ENCODE results near the gene GCNT1. TPM values are rescaled to one million over a fixed set of nuclear protein-coding genes. Genes with fewer than 3 reads are reported as not detected.

The GCNT1 gene
- total RNA-seq, 2 donors from 2014 or later, result 3.1 to 3.8 TPM

DNA sequence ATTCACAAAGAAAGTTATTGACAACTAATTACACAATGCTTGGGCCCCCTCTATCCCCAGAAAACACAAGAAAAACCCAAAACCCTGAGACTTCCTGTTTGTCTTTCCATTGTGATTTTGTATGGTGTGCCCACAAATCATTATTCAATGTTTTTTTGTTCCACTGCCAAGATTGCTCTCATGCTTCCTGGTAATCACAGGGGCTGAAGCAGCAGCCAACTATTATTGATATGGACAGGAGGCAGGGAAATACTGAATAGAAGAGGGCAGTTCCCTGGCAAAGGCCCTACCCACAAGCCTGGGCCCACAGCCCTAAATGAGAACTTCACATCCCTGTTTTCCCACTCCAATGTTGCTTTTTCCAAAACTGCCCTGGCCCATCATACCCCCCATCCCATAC, 43.3 kb upstream of the GCNT1 start:
- H3K27ac ChIP-seq, result peak overlapping the region; percentile 34 to 82
- no peaks in the 10 kb centered on the region for H3K27me3 ChIP-seq (replicated peaks; ENCODE audit: insufficient read depth)
- peaks cover 7% of the 10 kb centered on the region for H3K4me1 ChIP-seq (replicated peaks)
- intact Hi-C loops (cut with DNase I), result no loop called here
- peak; percentile 35 for DNase-seq (ENCODE audit: low spot score)
- no peaks in the 10 kb centered on the region for H3K9me3 ChIP-seq
- no peak overlapping the region for H3K4me3 ChIP-seq
- H3K36me3 ChIP-seq, result no peaks in the 10 kb centered on the region
- peak; percentile 32 for TF ChIP-seq POLR2AphosphoS5 (IDR thresholded peaks at IDR 0.05)
- TF ChIP-seq, protein P1, sequence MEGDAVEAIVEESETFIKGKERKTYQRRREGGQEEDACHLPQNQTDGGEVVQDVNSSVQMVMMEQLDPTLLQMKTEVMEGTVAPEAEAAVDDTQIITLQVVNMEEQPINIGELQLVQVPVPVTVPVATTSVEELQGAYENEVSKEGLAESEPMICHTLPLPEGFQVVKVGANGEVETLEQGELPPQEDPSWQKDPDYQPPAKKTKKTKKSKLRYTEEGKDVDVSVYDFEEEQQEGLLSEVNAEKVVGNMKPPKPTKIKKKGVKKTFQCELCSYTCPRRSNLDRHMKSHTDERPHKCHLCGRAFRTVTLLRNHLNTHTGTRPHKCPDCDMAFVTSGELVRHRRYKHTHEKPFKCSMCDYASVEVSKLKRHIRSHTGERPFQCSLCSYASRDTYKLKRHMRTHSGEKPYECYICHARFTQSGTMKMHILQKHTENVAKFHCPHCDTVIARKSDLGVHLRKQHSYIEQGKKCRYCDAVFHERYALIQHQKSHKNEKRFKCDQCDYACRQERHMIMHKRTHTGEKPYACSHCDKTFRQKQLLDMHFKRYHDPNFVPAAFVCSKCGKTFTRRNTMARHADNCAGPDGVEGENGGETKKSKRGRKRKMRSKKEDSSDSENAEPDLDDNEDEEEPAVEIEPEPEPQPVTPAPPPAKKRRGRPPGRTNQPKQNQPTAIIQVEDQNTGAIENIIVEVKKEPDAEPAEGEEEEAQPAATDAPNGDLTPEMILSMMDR (IDR thresholded peaks at IDR 0.05), result no peak
- TF ChIP-seq POLR2A (IDR thresholded peaks at IDR 0.05), result no peak

DNA sequence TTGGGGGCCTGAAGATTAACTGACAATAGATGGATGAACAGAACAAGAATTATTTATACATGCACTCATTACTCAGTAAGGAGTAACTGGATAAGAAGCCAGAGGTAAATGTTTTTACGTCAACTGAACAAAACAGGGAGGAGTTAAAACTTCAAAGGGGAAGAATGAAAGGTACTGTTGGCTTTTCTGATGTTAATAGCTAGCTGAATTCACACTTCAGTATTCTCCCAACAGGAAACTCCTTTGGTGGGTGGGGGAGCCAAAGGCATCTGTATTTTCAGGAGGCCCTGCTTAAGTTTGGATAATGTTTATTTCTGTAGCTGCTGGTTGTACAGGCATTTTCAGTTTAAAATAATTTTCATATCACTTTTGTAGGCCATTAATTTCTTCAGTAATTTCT, 41.6 kb upstream of the GCNT1 start:
- no peaks in the 10 kb centered on the region for H3K9me3 ChIP-seq
- intact Hi-C loops (cut with DNase I), result no loop called here
- 0% methylated on average over 1 of the region's 1 CpG for WGBS
- H3K27me3 ChIP-seq (replicated peaks; ENCODE audit: insufficient read depth), result no peaks in the 10 kb centered on the region
- TF ChIP-seq POLR2AphosphoS5 (IDR thresholded peaks at IDR 0.05) (peak; percentile 39), POLR2A (IDR thresholded peaks at IDR 0.05) (no peak)
- H3K4me3 ChIP-seq, result no peak overlapping the region
- no peak for DNase-seq (ENCODE audit: low spot score)
- peak overlapping the region; percentile 21 to 82 for H3K27ac ChIP-seq
- H3K36me3 ChIP-seq, result no peaks in the 10 kb centered on the region
- peaks cover 7% of the 10 kb centered on the region for H3K4me1 ChIP-seq (replicated peaks)

DNA sequence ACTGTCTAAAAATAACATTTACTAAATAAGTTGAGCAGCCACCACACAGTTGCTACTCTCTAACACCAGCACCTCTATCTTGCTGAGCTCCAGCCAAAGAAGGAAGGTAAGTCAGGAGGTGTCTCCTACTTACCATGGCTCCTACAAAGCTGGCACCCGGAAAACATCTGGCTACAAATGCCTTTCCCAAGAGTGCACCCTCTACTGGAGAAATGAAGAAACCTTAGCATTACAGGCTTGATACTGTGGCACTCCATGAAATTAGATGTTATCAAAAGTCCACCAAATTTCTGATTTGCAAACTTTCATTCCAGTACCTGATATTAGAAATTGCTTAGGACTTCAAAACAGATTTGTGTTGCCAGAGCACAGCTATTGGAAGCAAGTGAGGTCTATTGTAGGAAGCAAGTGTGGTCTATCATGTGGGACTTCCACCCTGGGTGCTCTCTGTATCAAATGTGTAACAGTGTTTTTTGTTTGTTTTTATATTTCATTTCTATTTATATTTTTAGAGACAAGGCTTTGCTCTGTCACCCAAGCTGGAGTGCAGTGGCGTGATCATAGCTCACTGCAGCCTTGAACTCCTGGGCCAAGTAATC, 39.1 kb upstream of the GCNT1 start:
- intact Hi-C loops (cut with DNase I), result no loop called here
- Histone ChIP-seq H3K36me3 (no peaks in the 10 kb centered on the region), H3K4me3 (no peak overlapping the region), H3K9me3 (no peaks in the 10 kb centered on the region), H3K27ac (no peak overlapping the region), H3K4me1 (replicated peaks) (peaks cover 7% of the 10 kb centered on the region), H3K27me3 (replicated peaks; ENCODE audit: insufficient read depth) (no peaks in the 10 kb centered on the region)
- 94% methylated on average over 2 of the region's 2 CpGs for WGBS
- TF ChIP-seq POLR2AphosphoS5 (IDR thresholded peaks at IDR 0.05), result no peak
- TF ChIP-seq POLR2A (IDR thresholded peaks at IDR 0.05), result no peak
- TF ChIP-seq, protein P1 (IDR thresholded peaks at IDR 0.05), result peak in 1 of 4 experiments; percentile 27
- no peak for DNase-seq (ENCODE audit: low spot score)

DNA sequence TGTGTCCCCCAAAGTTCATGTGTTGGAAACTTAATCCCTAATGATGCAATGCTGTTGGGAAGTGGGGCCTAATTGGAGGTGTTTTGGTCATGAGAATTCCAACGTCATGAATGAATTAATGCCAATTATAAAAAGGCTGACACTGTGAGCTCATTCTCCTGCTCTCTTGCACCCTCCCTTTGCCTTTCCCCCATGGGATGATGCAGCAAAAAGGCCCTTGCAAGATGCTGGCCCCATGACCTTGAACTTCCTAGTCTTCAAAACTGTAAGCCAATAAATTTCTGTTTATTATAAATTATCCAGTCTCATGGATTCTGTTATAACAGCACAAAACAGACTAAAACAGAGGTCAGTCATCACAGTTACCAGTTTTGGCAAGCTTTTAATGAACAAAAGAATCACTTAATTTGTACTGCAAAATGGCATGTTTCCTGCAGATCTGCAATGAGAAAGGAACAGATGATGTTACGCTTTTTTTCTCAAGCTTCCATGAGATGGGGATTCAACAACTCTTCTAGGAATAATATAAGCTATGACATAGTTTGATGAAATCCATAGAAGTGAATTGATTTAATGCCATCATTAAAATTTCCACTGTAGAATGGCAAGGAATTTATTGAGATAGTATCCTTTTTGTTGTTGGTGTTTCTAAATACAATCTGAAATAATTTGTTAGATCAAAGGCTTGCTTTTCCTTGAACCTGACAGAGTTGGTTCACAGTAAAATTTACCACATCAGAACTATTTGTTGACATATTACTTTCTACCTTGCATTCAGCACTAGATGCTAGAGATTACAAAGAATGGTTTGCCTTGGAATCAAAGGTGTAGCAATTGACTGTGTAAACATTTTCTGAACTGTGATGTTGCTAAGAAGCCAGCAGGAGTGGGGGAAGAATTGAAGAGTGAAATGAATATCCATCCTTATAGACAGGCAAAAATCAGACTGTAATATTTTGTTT, 35.5 kb upstream of the GCNT1 start:
- Histone ChIP-seq H3K9me3 (no peaks in the 10 kb centered on the region), H3K27ac (no peak overlapping the region), H3K4me3 (no peak overlapping the region), H3K36me3 (no peaks in the 10 kb centered on the region), H3K4me1 (replicated peaks) (no peaks in the 10 kb centered on the region), H3K27me3 (replicated peaks; ENCODE audit: insufficient read depth) (no peaks in the 10 kb centered on the region)
- no peak for TF ChIP-seq POLR2A (IDR thresholded peaks at IDR 0.05)
- peak; percentile 47 for TF ChIP-seq POLR2AphosphoS5 (IDR thresholded peaks at IDR 0.05)
- no peak for DNase-seq (ENCODE audit: low spot score)
- WGBS, result 33% methylated on average over 2 of the region's 2 CpGs
- intact Hi-C loops (cut with DNase I), result no loop called here

DNA sequence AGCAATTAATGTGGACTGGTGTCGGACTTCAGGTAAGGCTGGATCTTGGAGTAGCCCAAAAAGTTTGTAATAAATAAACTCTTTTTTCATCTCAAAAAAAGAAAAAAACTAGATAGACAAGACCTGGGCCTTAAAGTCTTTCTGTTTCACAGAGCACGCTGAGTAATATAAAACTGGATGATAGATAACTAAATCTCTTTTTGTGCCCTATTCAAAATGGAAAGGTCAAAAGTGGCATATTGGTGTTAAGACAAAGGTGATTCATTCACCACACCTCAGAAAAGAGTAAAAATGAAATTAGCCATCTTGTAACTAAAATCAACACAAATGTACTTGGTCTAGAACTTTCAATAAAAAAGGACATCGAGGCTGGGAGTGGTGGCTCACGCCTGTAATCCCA, 34.5 kb upstream of the GCNT1 start:
- Histone ChIP-seq H3K27me3 (replicated peaks; ENCODE audit: insufficient read depth) (no peaks in the 10 kb centered on the region), H3K27ac (no peak overlapping the region), H3K36me3 (no peaks in the 10 kb centered on the region), H3K4me3 (no peak overlapping the region), H3K4me1 (replicated peaks) (no peaks in the 10 kb centered on the region), H3K9me3 (no peaks in the 10 kb centered on the region)
- no peak for DNase-seq (ENCODE audit: low spot score)
- TF ChIP-seq, protein P1 (IDR thresholded peaks at IDR 0.05), result no peak
- TF ChIP-seq POLR2AphosphoS5 (IDR thresholded peaks at IDR 0.05), result no peak
- no peak for TF ChIP-seq POLR2A (IDR thresholded peaks at IDR 0.05)
- 75% methylated on average over 4 of the region's 4 CpGs for whole genome bisulfite sequencing
- intact Hi-C loops (cut with DNase I), result no loop called here

Data from prostate gland (tissue), 2 donors.